ENCODE results near the gene CCDC187.

CCDC187 gene

GRCh38 chr9:136255166-136255538 is 48.7 kb downstream of the CCDC187 start:
- Histone ChIP-seq H3K27me3 (ENCODE audit: insufficient read depth, low read length) (no peaks in the 10 kb centered on the region), H3K27ac (ENCODE audit: low read length) (no peak overlapping the region), H3K9me3 (ENCODE audit: insufficient read depth, low read depth, low read length) (no peaks in the 10 kb centered on the region), H3K4me1 (ENCODE audit: insufficient read depth, low read length) (no peaks in the 10 kb centered on the region), H3K4me3 (ENCODE audit: low read length) (no peak overlapping the region), H3K36me3 (ENCODE audit: insufficient read depth, low read depth, low read length) (no peaks in the 10 kb centered on the region), H3K9ac (ENCODE audit: low read depth, low read length) (no peak overlapping the region)

- no peaks in the 10 kb centered on the region for H3K9me3 ChIP-seq (ENCODE audit: insufficient read depth, low read depth, low read length)
- H3K9ac ChIP-seq (ENCODE audit: low read depth, low read length): no peak overlapping the region
- no peaks in the 10 kb centered on the region for H3K36me3 ChIP-seq (ENCODE audit: insufficient read depth, low read depth, low read length)
- no peaks in the 10 kb centered on the region for H3K27me3 ChIP-seq (ENCODE audit: insufficient read depth, low read length)
- no peak overlapping the region for H3K4me3 ChIP-seq (ENCODE audit: low read length)
- H3K27ac ChIP-seq (ENCODE audit: low read length): no peak overlapping the region
- no peaks in the 10 kb centered on the region for H3K4me1 ChIP-seq (ENCODE audit: insufficient read depth, low read length)
Observed at GRCh38 chr9:136254381-136255165, 49.3 kb downstream of the CCDC187 start.

- Histone ChIP-seq H3K36me3 (ENCODE audit: insufficient read depth, low read depth, low read length) (no peaks in the 10 kb centered on the region), H3K27me3 (ENCODE audit: insufficient read depth, low read length) (no peaks in the 10 kb centered on the region), H3K27ac (ENCODE audit: low read length) (no peak overlapping the region), H3K4me1 (ENCODE audit: insufficient read depth, low read length) (no peaks in the 10 kb centered on the region), H3K4me3 (ENCODE audit: low read length) (no peak overlapping the region), H3K9ac (ENCODE audit: low read depth, low read length) (no peak overlapping the region), H3K9me3 (ENCODE audit: insufficient read depth, low read depth, low read length) (no peaks in the 10 kb centered on the region)
Observed at GRCh38 chr9:136253246-136254130, 50.4 kb downstream of the CCDC187 start.

- Histone ChIP-seq H3K27ac (ENCODE audit: low read length) (no peak overlapping the region), H3K9ac (ENCODE audit: low read depth, low read length) (no peak overlapping the region), H3K27me3 (ENCODE audit: insufficient read depth, low read length) (no peaks in the 10 kb centered on the region), H3K4me1 (ENCODE audit: insufficient read depth, low read length) (no peaks in the 10 kb centered on the region), H3K36me3 (ENCODE audit: insufficient read depth, low read depth, low read length) (no peaks in the 10 kb centered on the region), H3K4me3 (ENCODE audit: low read length) (no peak overlapping the region), H3K9me3 (ENCODE audit: insufficient read depth, low read depth, low read length) (no peaks in the 10 kb centered on the region)
Observed at GRCh38 chr9:136252846-136253245, 51.0 kb downstream of the CCDC187 start.

- Histone ChIP-seq H3K27me3 (ENCODE audit: insufficient read depth, low read length) (no peaks in the 10 kb centered on the region), H3K9me3 (ENCODE audit: insufficient read depth, low read depth, low read length) (no peaks in the 10 kb centered on the region), H3K27ac (ENCODE audit: low read length) (no peak overlapping the region), H3K9ac (ENCODE audit: low read depth, low read length) (no peak overlapping the region), H3K36me3 (ENCODE audit: insufficient read depth, low read depth, low read length) (no peaks in the 10 kb centered on the region), H3K4me3 (ENCODE audit: low read length) (no peak overlapping the region), H3K4me1 (ENCODE audit: insufficient read depth, low read length) (no peaks in the 10 kb centered on the region)
Observed at GRCh38 chr9:136252281-136252680, 51.6 kb downstream of the CCDC187 start.

- no peak overlapping the region; the same call in 1 of the 2 replicates for H3K9ac ChIP-seq (ENCODE audit: low read depth, low read length)
- H3K36me3 ChIP-seq (ENCODE audit: insufficient read depth, low read depth, low read length): no peaks in the 10 kb centered on the region
- H3K27ac ChIP-seq (ENCODE audit: low read length): no peak overlapping the region
- no peaks in the 10 kb centered on the region for H3K4me1 ChIP-seq (ENCODE audit: insufficient read depth, low read length)
- peaks cover 4% of the 10 kb centered on the region; the same call in 1 of the 2 replicates for H3K27me3 ChIP-seq (ENCODE audit: insufficient read depth, low read length)
- H3K4me3 ChIP-seq (ENCODE audit: low read length): no peak overlapping the region
- no peaks in the 10 kb centered on the region for H3K9me3 ChIP-seq (ENCODE audit: insufficient read depth, low read depth, low read length)
Observed at GRCh38 chr9:136251264-136252115, 52.4 kb downstream of the CCDC187 start.

GRCh38 chr9:136250676-136251075 is 53.2 kb downstream of the CCDC187 start:
- no peaks in the 10 kb centered on the region for H3K9me3 ChIP-seq (ENCODE audit: insufficient read depth, low read depth, low read length)
- no peaks in the 10 kb centered on the region for H3K36me3 ChIP-seq (ENCODE audit: insufficient read depth, low read depth, low read length)
- H3K4me3 ChIP-seq (ENCODE audit: low read length): no peak overlapping the region
- H3K27ac ChIP-seq (ENCODE audit: low read length): no peak overlapping the region
- peaks cover 10% of the 10 kb centered on the region; the same call in 1 of the 2 replicates for H3K27me3 ChIP-seq (ENCODE audit: insufficient read depth, low read length)
- no peaks in the 10 kb centered on the region for H3K4me1 ChIP-seq (ENCODE audit: insufficient read depth, low read length)
- no peak overlapping the region for H3K9ac ChIP-seq (ENCODE audit: low read depth, low read length)

GRCh38 chr9:136249877-136250559 is 53.9 kb downstream of the CCDC187 start:
- peaks cover 10% of the 10 kb centered on the region; the same call in 1 of the 2 replicates for H3K27me3 ChIP-seq (ENCODE audit: insufficient read depth, low read length)
- H3K4me1 ChIP-seq (ENCODE audit: insufficient read depth, low read length): 0 out of 2 replicates have a peak, but pooled peaks cover under 1% of the 10 kb centered on the region
- H3K9ac ChIP-seq (ENCODE audit: low read depth, low read length): no peak overlapping the region

GRCh38 chr9:136248951-136249876 is 54.7 kb downstream of the CCDC187 start:
- Histone ChIP-seq H3K4me1 (ENCODE audit: insufficient read depth, low read length) (peaks cover 6% of the 10 kb centered on the region), H3K4me3 (ENCODE audit: low read length) (no peak overlapping the region), H3K36me3 (ENCODE audit: insufficient read depth, low read depth, low read length) (no peaks in the 10 kb centered on the region), H3K9ac (ENCODE audit: low read depth, low read length) (no peak overlapping the region; the same call in 1 of the 2 replicates), H3K9me3 (ENCODE audit: insufficient read depth, low read depth, low read length) (no peaks in the 10 kb centered on the region), H3K27me3 (ENCODE audit: insufficient read depth, low read length) (peaks cover 10% of the 10 kb centered on the region; the same call in 1 of the 2 replicates), H3K27ac (ENCODE audit: low read length) (no peak overlapping the region)

More at GRCh38 chr9:136249877-136250559, 53.9 kb downstream of the CCDC187 start:
- H3K4me3 ChIP-seq (ENCODE audit: low read length): no peak overlapping the region
- H3K27ac ChIP-seq (ENCODE audit: low read length): no peak overlapping the region
- H3K9me3 ChIP-seq (ENCODE audit: insufficient read depth, low read depth, low read length): no peaks in the 10 kb centered on the region
- H3K36me3 ChIP-seq (ENCODE audit: insufficient read depth, low read depth, low read length): no peaks in the 10 kb centered on the region

- H3K27ac ChIP-seq (ENCODE audit: low read length): no peak overlapping the region
- H3K27me3 ChIP-seq (ENCODE audit: insufficient read depth, low read length): peaks cover 10% of the 10 kb centered on the region; the same call in 1 of the 2 replicates
- H3K4me3 ChIP-seq (ENCODE audit: low read length): no peak overlapping the region
- no peaks in the 10 kb centered on the region for H3K36me3 ChIP-seq (ENCODE audit: insufficient read depth, low read depth, low read length)
- peaks cover 17% of the 10 kb centered on the region for H3K4me1 ChIP-seq (ENCODE audit: insufficient read depth, low read length)
- H3K9ac ChIP-seq (ENCODE audit: low read depth, low read length): no peak overlapping the region
- no peaks in the 10 kb centered on the region for H3K9me3 ChIP-seq (ENCODE audit: insufficient read depth, low read depth, low read length)
Observed at GRCh38 chr9:136247947-136248637, 55.8 kb downstream of the CCDC187 start.

All from iPS-20b (cell line).